Mucosa of descending colon (tissue), 3 donors: ENCODE results near the gene IQCE. TPM values are rescaled to one million over a fixed set of nuclear protein-coding genes. Genes with fewer than 3 reads are reported as not detected.

Source experiments
- ATAC-seq: fragments of 200-7000 bp; cut with Tn5 transposase; one replicate; pipeline ENCODE4 v1.9.1; 2020; ENCODE audit warnings: mild to moderate bottlenecking, moderate library complexity
- DNase-seq, 3 donors: peaks; one replicate each; pipeline ENCODE4 v3.0.0-alpha.2; 2020
- H3K36me3 ChIP-seq: fragments of 200-600 bp; one replicate; pipeline ENCODE4 v1.8.0; 2021; ENCODE audit warnings: low read depth, mild to moderate bottlenecking
- H3K4me1 ChIP-seq: fragments of 200-600 bp; one replicate; pipeline ENCODE4 v1.8.0; 2021; ENCODE audit warnings: low read depth, mild to moderate bottlenecking
- H3K4me3 ChIP-seq: fragments of 200-600 bp; one replicate; pipeline ENCODE4 v1.8.0; 2021; ENCODE audit warnings: mild to moderate bottlenecking
- H3K9me3 ChIP-seq: fragments of 200-600 bp; one replicate; pipeline ENCODE4 v1.8.0; 2021; ENCODE audit warnings: mild to moderate bottlenecking
- CTCF ChIP-seq: fragments of 200-600 bp; IDR thresholded peaks from one replicate; pipeline ENCODE4 v1.8.0; 2022; ENCODE audit warnings: antibody characterized with exemption, mild to moderate bottlenecking
- intact Hi-C, 2 donors: fragments of 100-400 bp; cut with DNase I in 1 of 2; cut with micrococcal nuclease in 1 of 2; formaldehyde crosslinking; loops; one replicate each; pipeline versions ENCODE4 v1.11.0 to v1.11.1; 2022; cut with DNase I, micrococcal nuclease
- total RNA-seq, 3 donors: library from RNA; stranded (reverse); fragmentation: NEBNext Ultra II Directional in 2 of 3; extraction: Animal tissue kit (Norgen Biotek cat#: 25700) in 2 of 3; gene quantifications; one replicate each; pipeline versions ENCODE4 v1.2.1 to v1.2.4, GENCODE V29; 2021 to 2023
- donor health status: DM: no; HTN: no; CAD: no; lungs with moderate emphysema.
- donor health status: DM: no; HTN: no; CAD: no.
- donor health status: DM: no; HTN: yes; CAD: no.

Gene IQCE
- total RNA-seq, 3 donors from 2014 or later, result 27.9 to 41.2 (median 35.9) TPM

GRCh38 chr7:2592375-2592865 lies 33.6 kb downstream of the IQCE start:
- Histone ChIP-seq H3K9me3 (no peaks in the 10 kb centered on the region), H3K4me3 (no peak overlapping the region), H3K4me1 (no peaks in the 10 kb centered on the region), H3K36me3 (no peaks in the 10 kb centered on the region)
- DNase-seq, result no peak
- TF ChIP-seq CTCF, result no peak
- intact Hi-C loops, result no loop called here
- no peak for ATAC-seq

DNA sequence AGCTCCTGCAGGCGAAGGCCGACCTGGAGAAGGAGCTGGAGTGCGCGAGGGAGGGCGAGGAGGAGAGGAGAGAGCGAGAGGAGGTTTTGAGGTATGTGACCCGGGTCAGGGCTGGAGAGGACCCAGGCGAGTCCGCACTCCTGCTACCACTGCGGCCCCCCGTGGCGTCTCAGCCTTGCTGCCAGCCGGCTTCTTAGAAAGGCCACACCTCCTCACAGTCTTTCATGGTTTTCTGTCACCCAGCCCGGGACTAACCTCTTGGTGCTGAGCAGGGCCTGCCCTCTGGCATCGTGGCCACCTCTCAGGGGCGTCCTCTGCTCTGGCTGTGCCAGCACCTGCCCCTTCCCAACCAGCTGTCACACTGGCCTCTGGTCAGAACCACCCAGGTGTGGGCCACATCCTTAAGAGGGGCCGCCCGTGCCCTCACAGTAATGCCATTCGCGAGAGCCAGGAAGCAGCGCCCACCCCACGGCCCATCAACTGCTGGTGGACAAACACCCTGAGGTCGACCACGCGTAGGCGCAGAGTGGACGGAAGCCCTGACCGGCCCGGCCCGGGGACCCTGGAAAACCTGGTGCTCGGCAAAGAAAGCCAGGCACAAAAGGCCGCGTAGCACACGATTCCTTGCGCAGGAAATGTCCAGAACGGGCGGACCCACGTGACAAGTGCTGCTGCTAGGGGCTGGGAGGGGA lies 34.4 kb downstream of the IQCE start:
- Histone ChIP-seq H3K4me1 (no peaks in the 10 kb centered on the region), H3K36me3 (no peaks in the 10 kb centered on the region), H3K9me3 (no peaks in the 10 kb centered on the region), H3K4me3 (no peak overlapping the region)
- ATAC-seq (no peak), DNase-seq (no peak)
- TF ChIP-seq CTCF, result no peak
- intact Hi-C loops, result no loop called here

DNA sequence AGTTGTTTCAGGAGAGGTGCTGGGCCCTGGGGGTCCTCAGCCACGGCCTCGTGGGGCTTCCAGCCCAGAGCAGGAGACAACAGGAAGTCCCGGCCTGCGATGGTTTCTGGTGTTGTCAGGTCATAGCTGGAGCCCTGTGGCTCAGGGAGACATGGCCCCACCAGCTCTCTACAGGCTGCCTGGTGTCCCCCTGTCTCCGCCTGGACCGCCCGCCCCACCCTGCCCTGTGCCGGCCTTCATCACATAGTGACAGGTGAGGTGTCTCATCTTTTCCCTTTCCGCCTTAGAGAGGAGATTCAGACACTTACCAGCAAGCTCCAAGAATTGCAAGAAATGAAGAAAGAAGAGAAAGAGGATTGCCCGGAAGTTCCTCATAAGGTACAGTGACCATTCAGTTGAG lies 35.8 kb downstream of the IQCE start:
- H3K4me1 ChIP-seq, result no peaks in the 10 kb centered on the region
- DNase-seq, result no peak
- H3K9me3 ChIP-seq, result no peaks in the 10 kb centered on the region
- no peak for ATAC-seq
- H3K4me3 ChIP-seq, result no peak overlapping the region
- intact Hi-C loops, result no loop called here
- no peak for TF ChIP-seq CTCF
- no peaks in the 10 kb centered on the region for H3K36me3 ChIP-seq

GRCh38 chr7:2595258-2595860 lies 36.6 kb downstream of the IQCE start:
- intact Hi-C loops, result no loop called here

DNA sequence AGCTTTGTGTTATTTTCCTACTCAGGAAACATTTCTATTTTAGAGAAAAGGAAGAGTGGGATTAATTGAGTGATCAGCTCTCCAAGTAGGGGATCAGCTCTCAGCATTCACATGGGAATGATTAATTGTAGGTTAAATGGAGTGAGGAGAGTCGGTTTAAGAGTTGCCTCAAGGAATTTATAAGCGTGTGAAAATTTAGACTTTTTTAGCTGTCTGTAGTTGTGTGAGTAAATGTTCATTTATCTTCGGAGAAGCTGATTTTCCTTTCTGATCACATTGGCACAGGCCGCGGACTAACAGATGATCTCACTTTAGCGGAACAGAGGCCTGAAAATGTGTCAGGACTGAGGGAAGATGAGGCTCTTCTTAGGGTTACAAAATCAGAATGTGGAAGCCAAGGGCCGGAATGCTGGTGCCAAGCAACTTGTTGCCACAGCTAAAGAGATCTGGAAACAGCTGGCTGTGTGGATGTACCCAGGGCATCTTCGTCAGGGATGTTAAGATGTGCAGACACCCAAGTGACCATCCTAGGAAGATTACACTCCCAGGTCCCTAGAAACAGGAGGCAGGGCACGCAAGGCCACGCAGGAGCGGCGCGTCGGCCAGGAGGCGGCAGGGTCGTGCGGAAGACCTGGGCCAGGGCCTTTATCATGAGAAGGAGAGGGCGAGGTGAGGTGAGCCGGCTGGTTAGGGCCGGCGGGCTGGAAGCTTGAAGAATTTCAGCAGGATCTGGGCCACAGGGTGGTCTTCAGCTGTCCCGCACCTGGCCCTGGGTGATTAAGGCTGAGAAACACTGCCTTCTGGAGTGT lies 37.9 kb downstream of the IQCE start:
- H3K4me3 ChIP-seq, result no peak overlapping the region
- H3K36me3 ChIP-seq, result peaks cover 5% of the 10 kb centered on the region
- intact Hi-C loops, result no loop called here
- DNase-seq (no peak), ATAC-seq (no peak)
- H3K4me1 ChIP-seq, result no peaks in the 10 kb centered on the region
- H3K9me3 ChIP-seq, result no peaks in the 10 kb centered on the region
- TF ChIP-seq CTCF, result no peak

More at GRCh38 chr7:2595258-2595860, 36.6 kb downstream of the IQCE start:
- DNase-seq (no peak), ATAC-seq (no peak)
- Histone ChIP-seq H3K36me3 (peaks cover 5% of the 10 kb centered on the region), H3K4me1 (no peaks in the 10 kb centered on the region), H3K9me3 (no peaks in the 10 kb centered on the region), H3K4me3 (no peak overlapping the region)
- no peak for TF ChIP-seq CTCF
